SU-DHL-6 (cell line): ENCODE data around the gene BATF.

ENCODE experiments used
- H2AFZ ChIP-seq: fragments of 200-600 bp; sonication (generic); 2 replicates; pipeline ENCODE4 v1.6.1; 2014; ENCODE audit warnings: low read depth, mild to moderate bottlenecking, moderate library complexity, mixed read lengths, antibody characterized with exemption, low read length; ENCODE audit not compliant: severe bottlenecking
- H3F3A ChIP-seq: fragments of 200-600 bp; shearing (Covaris generic); 2 replicates; pipeline ENCODE4 v1.6.0; 2016; ENCODE audit warnings: antibody characterized with exemption, mild to moderate bottlenecking; ENCODE audit not compliant: insufficient read depth
- H3K27ac ChIP-seq: fragments of 200-600 bp; sonication (generic); 2 replicates; pipeline ENCODE4 v1.5.1; 2016; ENCODE audit warnings: low read depth, mild to moderate bottlenecking, low read length, moderate library complexity, mixed read lengths
- H3K27me3 ChIP-seq: fragments of 200-600 bp; sonication (generic), shearing (Covaris generic); 2 replicates; pipeline ENCODE4 v1.6.0; 2014; ENCODE audit warnings: mild to moderate bottlenecking, low read length
- H3K36me3 ChIP-seq: fragments of 200-600 bp; sonication (generic); 2 replicates; pipeline ENCODE4 v1.6.1; 2014; ENCODE audit warnings: mild to moderate bottlenecking, low read length, mixed read lengths
- H3K4me2 ChIP-seq: fragments of 300-600, 200-600 bp; shearing (Covaris generic), sonication (generic); 2 replicates; pipeline ENCODE4 v1.6.0; 2014; ENCODE audit warnings: low read length, low read depth, mild to moderate bottlenecking; ENCODE audit not compliant: poor library complexity, severe bottlenecking
- H3K4me3 ChIP-seq: fragments of 200-600 bp; sonication (generic); 2 replicates; pipeline ENCODE4 v1.5.1; 2014; ENCODE audit warnings: antibody characterized with exemption, low read length, mild to moderate bottlenecking, mixed read lengths; ENCODE audit not compliant: insufficient read depth, poor library complexity, severe bottlenecking
- H3K79me2 ChIP-seq: fragments of 200-600 bp; sonication (generic); 2 replicates; pipeline ENCODE4 v1.6.1; 2014; ENCODE audit warnings: mild to moderate bottlenecking, low read length, moderate library complexity; ENCODE audit not compliant: insufficient read depth
- H3K9ac ChIP-seq: fragments of 200-600 bp; sonication (generic); 2 replicates; pipeline ENCODE4 v1.7.0; 2014; ENCODE audit warnings: mild to moderate bottlenecking, low read length
- H3K9me2 ChIP-seq: fragments of 200-600 bp; sonication (generic); replicated peaks from 2 replicates; pipeline ENCODE4 v1.6.1; 2014; ENCODE audit warnings: low read length; ENCODE audit not compliant: insufficient read depth
- H3K9me3 ChIP-seq: fragments of 200-600 bp; sonication (generic); 2 replicates; pipeline ENCODE4 v1.6.1; 2014; ENCODE audit warnings: low read length, mixed read lengths; ENCODE audit not compliant: insufficient read depth
- H4K20me1 ChIP-seq: fragments of 200-600 bp; sonication (generic); 2 replicates; pipeline ENCODE4 v1.6.1; 2014; ENCODE audit warnings: low read depth, mild to moderate bottlenecking, antibody characterized with exemption, low read length, moderate library complexity, mixed read lengths
- EZH2phosphoT487 ChIP-seq: fragments of 200-600 bp; sonication (generic), shearing (Covaris generic); conservative IDR thresholded peaks from 2 replicates; pipeline ENCODE4 v1.6.1; 2018; ENCODE audit warnings: mild to moderate bottlenecking, antibody characterized with exemption, low read length, moderate library complexity, mixed read lengths
- TF ChIP-seq, protein P1 (sequence below): fragments of 200-600 bp; sonication (generic); IDR thresholded peaks from one replicate; pipeline ENCODE4 v1.5.1; 2017; ENCODE audit warnings: antibody characterized with exemption, mild to moderate bottlenecking, low read length, moderate library complexity; ENCODE audit not compliant: insufficient read depth, poor library complexity, severe bottlenecking

Gene BATF

DNA sequence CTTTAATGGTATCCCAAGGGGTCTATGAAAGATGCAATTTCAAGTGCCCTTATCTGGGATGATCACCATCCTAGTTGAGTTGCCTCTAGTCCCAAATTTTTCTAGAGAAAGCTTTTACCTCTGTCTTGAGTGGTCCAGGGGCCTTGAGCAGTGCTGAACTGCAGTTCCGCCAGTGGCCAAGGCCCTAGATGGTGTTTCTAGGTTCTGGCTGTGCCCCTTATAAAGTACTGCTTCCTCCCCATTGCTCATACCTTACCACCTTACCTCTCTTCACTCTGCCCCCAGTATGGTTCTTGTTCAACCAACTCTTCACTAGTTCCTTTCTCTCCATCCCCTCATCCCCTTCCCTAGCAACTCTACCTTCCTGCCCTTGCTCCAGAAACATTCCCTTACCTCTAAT is 3.7 kb downstream of the BATF start:
- Histone ChIP-seq H3K27ac (no peak overlapping the region), H3K9me2 (no peaks in the 10 kb centered on the region), H3K36me3 (peaks cover 8% of the 10 kb centered on the region; the same call in 1 of the 2 replicates), H3K79me2 (peaks cover 18% of the 10 kb centered on the region), H3K4me3 (no peak overlapping the region), H3F3A (no peaks in the 10 kb centered on the region), H2AFZ (no peak overlapping the region), H4K20me1 (no peaks in the 10 kb centered on the region), H3K4me2 (no peak overlapping the region), H3K27me3 (no peaks in the 10 kb centered on the region), H3K9ac (no peak overlapping the region), H3K9me3 (no peaks in the 10 kb centered on the region)
- TF ChIP-seq EZH2phosphoT487: no peak
- TF ChIP-seq, protein P1, sequence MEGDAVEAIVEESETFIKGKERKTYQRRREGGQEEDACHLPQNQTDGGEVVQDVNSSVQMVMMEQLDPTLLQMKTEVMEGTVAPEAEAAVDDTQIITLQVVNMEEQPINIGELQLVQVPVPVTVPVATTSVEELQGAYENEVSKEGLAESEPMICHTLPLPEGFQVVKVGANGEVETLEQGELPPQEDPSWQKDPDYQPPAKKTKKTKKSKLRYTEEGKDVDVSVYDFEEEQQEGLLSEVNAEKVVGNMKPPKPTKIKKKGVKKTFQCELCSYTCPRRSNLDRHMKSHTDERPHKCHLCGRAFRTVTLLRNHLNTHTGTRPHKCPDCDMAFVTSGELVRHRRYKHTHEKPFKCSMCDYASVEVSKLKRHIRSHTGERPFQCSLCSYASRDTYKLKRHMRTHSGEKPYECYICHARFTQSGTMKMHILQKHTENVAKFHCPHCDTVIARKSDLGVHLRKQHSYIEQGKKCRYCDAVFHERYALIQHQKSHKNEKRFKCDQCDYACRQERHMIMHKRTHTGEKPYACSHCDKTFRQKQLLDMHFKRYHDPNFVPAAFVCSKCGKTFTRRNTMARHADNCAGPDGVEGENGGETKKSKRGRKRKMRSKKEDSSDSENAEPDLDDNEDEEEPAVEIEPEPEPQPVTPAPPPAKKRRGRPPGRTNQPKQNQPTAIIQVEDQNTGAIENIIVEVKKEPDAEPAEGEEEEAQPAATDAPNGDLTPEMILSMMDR: no peak

DNA sequence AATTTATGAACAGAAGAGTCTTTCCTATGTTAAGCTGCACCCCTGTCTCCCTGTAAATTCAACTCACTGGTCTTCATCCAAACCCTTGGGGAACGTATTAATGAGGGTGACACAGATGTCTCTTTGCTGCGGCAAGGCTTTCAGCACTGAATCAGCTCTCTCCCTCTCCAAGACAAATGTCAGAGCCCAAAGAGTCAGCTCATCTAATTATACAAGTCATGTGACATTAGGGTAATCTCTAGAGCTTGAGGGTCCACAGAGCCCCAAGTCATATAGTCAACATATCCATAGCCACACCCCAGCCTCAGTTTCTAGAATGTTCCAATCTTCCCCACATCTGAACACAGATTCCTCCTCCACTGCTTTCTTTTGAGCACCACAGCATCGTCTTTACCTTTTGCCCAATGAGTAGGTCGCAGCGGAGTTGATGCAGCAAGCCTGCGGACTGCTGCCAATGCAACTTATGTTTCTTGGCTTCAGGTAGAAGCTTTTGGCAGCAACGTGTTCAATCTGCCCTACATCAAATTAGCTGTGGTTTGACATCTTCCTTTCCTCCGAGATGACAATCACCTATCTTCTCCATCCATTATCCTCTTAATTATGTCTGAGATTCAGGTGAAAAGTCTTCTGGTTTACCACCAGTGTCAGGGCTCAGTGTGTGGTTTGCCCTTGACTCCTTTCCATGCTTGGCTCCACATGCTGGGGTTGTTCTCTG is 5.3 kb downstream of the BATF start:
- H2AFZ ChIP-seq: no peak overlapping the region
- no peaks in the 10 kb centered on the region for H3K9me3 ChIP-seq
- H3K9ac ChIP-seq: no peak overlapping the region
- H3K27me3 ChIP-seq: no peaks in the 10 kb centered on the region
- peaks cover 18% of the 10 kb centered on the region for H3K79me2 ChIP-seq
- H3K27ac ChIP-seq: no peak overlapping the region
- TF ChIP-seq, protein P1: no peak
- no peak for TF ChIP-seq EZH2phosphoT487
- H3K4me3 ChIP-seq: no peak overlapping the region
- peaks cover 8% of the 10 kb centered on the region; the same call in 1 of the 2 replicates for H3K36me3 ChIP-seq
- no peaks in the 10 kb centered on the region for H3F3A ChIP-seq
- no peak overlapping the region for H3K4me2 ChIP-seq
- no peaks in the 10 kb centered on the region for H3K9me2 ChIP-seq
- no peaks in the 10 kb centered on the region for H4K20me1 ChIP-seq

- Histone ChIP-seq H3K9me2 (no peaks in the 10 kb centered on the region), H3K4me3 (no peak overlapping the region), H2AFZ (no peak overlapping the region), H3K9ac (no peak overlapping the region), H4K20me1 (no peaks in the 10 kb centered on the region), H3K27me3 (no peaks in the 10 kb centered on the region), H3K9me3 (no peaks in the 10 kb centered on the region), H3K4me2 (no peak overlapping the region), H3K79me2 (no peaks in the 10 kb centered on the region), H3K27ac (no peak overlapping the region), H3F3A (no peaks in the 10 kb centered on the region), H3K36me3 (peaks cover 8% of the 10 kb centered on the region; the same call in 1 of the 2 replicates)
- no peak for TF ChIP-seq EZH2phosphoT487
- TF ChIP-seq, protein P1: no peak
Observed at GRCh38 chr14:75531256-75531655, 9.0 kb downstream of the BATF start.
